HCT116 (cell line): ENCODE measurements around the gene SLC7A9. TPM values are rescaled to one million over a fixed set of nuclear protein-coding genes. Genes with fewer than 3 reads are reported as not detected.

Experiments
- ATAC-seq: fragments of 200-7000 bp; cut with Tn5 transposase; 2 replicates; pipeline ENCODE4 v1.9.1; 2020; ENCODE audit warnings: mild to moderate bottlenecking, moderate library complexity
- BruUV-seq: library from RNA; stranded (reverse); fragments of 400-500 nt; replicated peaks from 2 replicates; lab custom pipeline; 2021; lab: Mats Ljungman, UMichigan
- CTCF ChIA-PET: fragments of 300-600 bp; sonication (Branson Sonifier 250); formaldehyde crosslinking; loops from one replicate; lab custom pipeline; 2021; ENCODE audit warnings: antibody characterized with exemption; lab: Charles Lee
- POLR2A ChIA-PET: fragments of 300-600, 350-600 bp; sonication (Branson Sonifier 250); formaldehyde crosslinking; loops from one replicate; lab custom pipeline; 2021; ENCODE audit warnings: antibody characterized with exemption; lab: Charles Lee
- RAD21 ChIA-PET, 2 experiments: fragments of 300-600 bp; sonication (Branson Sonifier 250); formaldehyde crosslinking; loops; one replicate each; lab custom pipeline; 2023; ENCODE audit warnings: low total read pairs in 2 of 2; ENCODE audit not compliant: uncharacterized antibody in 2 of 2, unreplicated experiment in 2 of 2, low non-redundant PET in 1 of 2; lab: Charles Lee
- DNase-seq: peaks from one replicate; pipeline ENCODE4 v3.0.0-alpha.2; 2010; ENCODE audit warnings: low read depth, low spot score
- H2AFZ ChIP-seq: fragments of 200-600 bp; shearing (Covaris generic), sonication (generic); 2 replicates; pipeline ENCODE4 v1.6.1; 2017; ENCODE audit warnings: low read depth, mixed run types, mixed read lengths, antibody characterized with exemption, low read length; ENCODE audit not compliant: poor library complexity, severe bottlenecking
- H3K27ac ChIP-seq: 2 replicates; pipeline ENCODE4 v1.5.1; 2012; ENCODE audit warnings: low read depth, low read length
- H3K27me3 ChIP-seq: fragments of 200-600 bp; sonication (generic); 2 replicates; pipeline ENCODE4 v1.6.1; 2016; ENCODE audit warnings: mixed run types, low read length, mixed read lengths; ENCODE audit not compliant: insufficient read depth
- H3K36me3 ChIP-seq, 2 experiments: fragments of 200-500 bp in 1 of 2; fragments of 200-600 bp in 1 of 2; sonication (Bioruptor generic) in 1 of 2; sonication (generic) in 1 of 2; 2 replicates each; pipeline versions ENCODE4 v1.5.1 to v1.6.1; 2014 to 2016; ENCODE audit warnings: low read length in 2 of 2, inconsistent platforms in 1 of 2, mixed read lengths in 1 of 2, mixed run types in 1 of 2; ENCODE audit not compliant: insufficient read depth in 2 of 2, control insufficient read depth in 1 of 2
- H3K4me1 ChIP-seq, 2 experiments: fragments of 200-600 bp in 1 of 2; sonication (generic) in 1 of 2; 2 replicates each; pipeline versions ENCODE4 v1.5.1 to v1.6.1; 2012 to 2017; ENCODE audit warnings: low read length in 2 of 2, inconsistent platforms in 1 of 2, mild to moderate bottlenecking in 1 of 2, mixed read lengths in 1 of 2, mixed run types in 1 of 2, moderate library complexity in 1 of 2; ENCODE audit not compliant: insufficient read depth in 2 of 2, control insufficient read depth in 1 of 2
- H3K4me2 ChIP-seq: fragments of 200-600 bp; sonication (generic); 2 replicates; pipeline ENCODE4 v1.6.1; 2017; ENCODE audit warnings: mixed run types, low read length, mixed read lengths
- H3K4me3 ChIP-seq, 2 experiments: fragments of 200-600 bp in 1 of 2; sonication (generic) in 1 of 2; replicated peaks in 1 of 2; 2 replicates each; pipeline ENCODE4 v1.5.1; 2011 to 2016; ENCODE audit warnings: low read length in 2 of 2, control low read depth in 1 of 2, low read depth in 1 of 2, mild to moderate bottlenecking in 1 of 2, mixed read lengths in 1 of 2, mixed run types in 1 of 2
- H3K79me2 ChIP-seq: fragments of 200-600 bp; sonication (generic); 2 replicates; pipeline ENCODE4 v1.6.1; 2017; ENCODE audit warnings: mild to moderate bottlenecking, mixed run types, low read length, moderate library complexity, mixed read lengths; ENCODE audit not compliant: insufficient read depth
- H3K9ac ChIP-seq: fragments of 200-600 bp; sonication (generic); 2 replicates; pipeline ENCODE4 v1.6.1; 2016; ENCODE audit warnings: low read length, mixed read lengths
- H3K9me2 ChIP-seq: fragments of 200-600 bp; sonication (generic), shearing (Covaris generic); 2 replicates; pipeline ENCODE4 v1.6.1; 2017; ENCODE audit warnings: mixed run types, mild to moderate bottlenecking, moderate library complexity; ENCODE audit not compliant: insufficient read depth
- H3K9me3 ChIP-seq, 2 experiments: fragments of 200-500 bp in 1 of 2; fragments of 200-600 bp in 1 of 2; sonication (Bioruptor generic) in 1 of 2; sonication (generic) in 1 of 2; 2 replicates each; pipeline ENCODE4 v1.6.1; 2014 to 2017; ENCODE audit warnings: low read length in 2 of 2, mixed read lengths in 2 of 2, inconsistent platforms in 1 of 2, low read depth in 1 of 2, mild to moderate bottlenecking in 1 of 2, mixed run types in 1 of 2, moderate library complexity in 1 of 2; ENCODE audit not compliant: control insufficient read depth in 1 of 2, insufficient read depth in 1 of 2
- H4K20me1 ChIP-seq: fragments of 200-600 bp; sonication (generic), shearing (Covaris generic); 2 replicates; pipeline ENCODE4 v1.6.1; 2017; ENCODE audit warnings: mixed run types, mild to moderate bottlenecking, moderate library complexity; ENCODE audit not compliant: insufficient read depth
- ATF3 ChIP-seq: IDR thresholded peaks from 2 replicates; pipeline ENCODE4 v1.6.1; 2012
- ELF1 ChIP-seq: IDR thresholded peaks from 2 replicates; pipeline ENCODE4 v1.6.1; 2012; ENCODE audit warnings: low read depth, borderline replicate concordance
- EZH2 ChIP-seq: fragments of 200-600 bp; sonication (generic); IDR thresholded peaks from 2 replicates; pipeline ENCODE4 v1.6.1; 2017; ENCODE audit warnings: antibody characterized with exemption, mixed run types
- JUND ChIP-seq: IDR thresholded peaks from 2 replicates; pipeline ENCODE4 v1.6.1; 2012
- MAX ChIP-seq: IDR thresholded peaks from 2 replicates; pipeline ENCODE4 v1.6.1; 2012
- POLR2AphosphoS5 ChIP-seq: IDR thresholded peaks from 2 replicates; pipeline ENCODE4 v1.6.1; 2011; ENCODE audit warnings: mild to moderate bottlenecking, low read depth, low read length, moderate library complexity
- SP1 ChIP-seq: IDR thresholded peaks from 2 replicates; pipeline ENCODE4 v1.6.1; 2012; ENCODE audit warnings: low read depth
- SRF ChIP-seq: IDR thresholded peaks from 2 replicates; pipeline ENCODE4 v1.6.1; 2012; ENCODE audit warnings: low read depth
- YY1 ChIP-seq: IDR thresholded peaks from 2 replicates; pipeline ENCODE4 v1.6.1; 2011; ENCODE audit warnings: low read length, low read depth, moderate library complexity, mild to moderate bottlenecking; ENCODE audit not compliant: insufficient replicate concordance; ENCODE audit errors: extremely low read depth
- ZFX ChIP-seq: fragments of 450-650 bp; IDR thresholded peaks from 2 replicates; pipeline ENCODE4 v1.6.1; 2017
- ZNF274 ChIP-seq: fragments of 200-500 bp; sonication (Bioruptor generic); IDR thresholded peaks from 2 replicates; pipeline ENCODE4 v1.6.1; 2014; ENCODE audit warnings: mild to moderate bottlenecking, low read depth, low read length, inconsistent platforms
- intact Hi-C: fragments of 100-400 bp; cut with micrococcal nuclease; formaldehyde crosslinking; loops from 2 replicates; pipeline ENCODE4 v1.10.0; 2022
- total RNA-seq: library from RNA; stranded (reverse); gene quantifications from one replicate; pipeline ENCODE4 v1.2.1, GENCODE V29; 2021; ENCODE audit not compliant: unreplicated experiment

SLC7A9 gene
- total RNA-seq, 1 experiment from 2014 or later = 0.42 TPM

- H3K27me3 ChIP-seq = no peaks in the 10 kb centered on the region
- no peak for DNase-seq
- no peak overlapping the region for H3K4me3 ChIP-seq
- H3K79me2 ChIP-seq = no peaks in the 10 kb centered on the region
- H3K27ac ChIP-seq = no peak overlapping the region
- TF ChIP-seq ELF1 = no peak
- TF ChIP-seq, all 23 proteins: peak for 0
- Histone ChIP-seq H4K20me1 (no peaks in the 10 kb centered on the region), H3K9me3 (peaks cover 5 to 6% of the 10 kb centered on the region in 2 experiments; a peak in 3 of 4 replicates), H3K4me1 (no peaks in the 10 kb centered on the region), H2AFZ (no peak overlapping the region), H3K36me3 (no peaks in the 10 kb centered on the region), H3K4me2 (no peak overlapping the region), H3K9ac (no peak overlapping the region), H3K9me2 (no peaks in the 10 kb centered on the region)
- ChIA-PET RAD21 (no interaction called here), CTCF (no interaction called here), POLR2A (no interaction called here)
- intact Hi-C loops = no loop called here
- no peak for ATAC-seq
- no TSS peak for BruUV-seq
Observed at GRCh38 chr19:32890841-32891240, 21.3 kb upstream of the SLC7A9 start.

GRCh38 chr19:32890326-32890725, 20.8 kb upstream of the SLC7A9 start:
- H2AFZ ChIP-seq = no peak overlapping the region
- ATAC-seq = no peak
- no peak overlapping the region for H3K4me2 ChIP-seq
- CTCF ChIA-PET = no interaction called here
- POLR2A ChIA-PET = no interaction called here
- no peak overlapping the region for H3K9ac ChIP-seq
- intact Hi-C loops = no loop called here
- no peak overlapping the region for H3K4me3 ChIP-seq
- no peak for TF ChIP-seq ATF3
- no peak for TF ChIP-seq ZFX
- TF ChIP-seq SRF = no peak
- no peak for TF ChIP-seq ZNF274
- no peak for TF ChIP-seq EZH2
- TF ChIP-seq POLR2AphosphoS5 = no peak
- TF ChIP-seq YY1 = no peak
- no peak for TF ChIP-seq MAX
- TF ChIP-seq SP1 = no peak
- TF ChIP-seq JUND = no peak
- H3K79me2 ChIP-seq = no peaks in the 10 kb centered on the region
- H3K36me3 ChIP-seq = no peaks in the 10 kb centered on the region
- H3K9me2 ChIP-seq = no peaks in the 10 kb centered on the region
- no TSS peak for BruUV-seq
- H3K27me3 ChIP-seq = no peaks in the 10 kb centered on the region
- H3K9me3 ChIP-seq = peaks cover 5 to 6% of the 10 kb centered on the region in 2 experiments; a peak in 3 of 4 replicates
- H3K27ac ChIP-seq = no peak overlapping the region
- H3K4me1 ChIP-seq = no peaks in the 10 kb centered on the region
- RAD21 ChIA-PET = no interaction called here
- H4K20me1 ChIP-seq = no peaks in the 10 kb centered on the region
- no peak for DNase-seq
